Right lobe of liver (tissue), 6 donors: Measurements from ENCODE around the gene GPR25. TPM values are rescaled to one million over a fixed set of nuclear protein-coding genes. Genes with fewer than 3 reads are reported as not detected.

ENCODE experiments used
- ATAC-seq, 4 donors: fragments of 200-7000 bp; cut with Tn5 transposase; one replicate each; pipeline ENCODE4 v1.9.1; 2020; ENCODE audit warnings: mild to moderate bottlenecking in 4 of 4, moderate library complexity in 4 of 4
- DNase-seq, 3 donors: peaks; one replicate each; pipeline ENCODE4 v3.0.0-alpha.2; 2020
- H3K27ac ChIP-seq, 3 donors: fragments of 200-600 bp; one replicate each; pipeline ENCODE4 v1.8.0; 2022
- H3K27me3 ChIP-seq, 2 donors: fragments of 200-600 bp; one replicate each; pipeline ENCODE4 v1.8.0; 2022
- H3K36me3 ChIP-seq, 4 donors: fragments of 200-600 bp; sonication (generic) in 1 of 4; one replicate each; pipeline versions ENCODE4 v1.5.1 to v1.8.0; 2017 to 2022; ENCODE audit warnings: control low read depth in 1 of 4
- H3K4me1 ChIP-seq, 4 donors: fragments of 200-600 bp; sonication (generic) in 1 of 4; one replicate each; pipeline versions ENCODE4 v1.5.1 to v1.8.0; 2017 to 2022; ENCODE audit warnings: control low read depth in 1 of 4
- H3K4me3 ChIP-seq, 3 donors: fragments of 200-600 bp; one replicate each; pipeline ENCODE4 v1.8.0; 2022
- H3K9me3 ChIP-seq, 4 donors: fragments of 200-600 bp; sonication (generic) in 1 of 4; one replicate each; pipeline versions ENCODE4 v1.5.1 to v1.8.0; 2017 to 2022; ENCODE audit warnings: control low read depth in 1 of 4
- POLR2A ChIP-seq: fragments of 450-650 bp; IDR thresholded peaks from one replicate; pipeline ENCODE4 v1.6.1; 2017; ENCODE audit warnings: antibody characterized with exemption, mild to moderate bottlenecking
- WGBS: methylation state at CpG from one replicate; pipeline ENCODE4 v1.1.6; 2018; ENCODE audit warnings: low coverage, low lambda C conversion rate; ENCODE audit not compliant: insufficient coverage; ENCODE audit errors: missing lambda C conversion rate; 5-methylcytosine and 5-hydroxymethylcytosine counted together
- intact Hi-C, 2 donors: fragments of 100-400 bp; cut with DNase I; formaldehyde crosslinking; loops; one replicate each; pipeline versions ENCODE4 v1.11.2 to v1.14.1; 2022
- total RNA-seq, 6 experiments: library from RNA; depleted of rRNA in 2 of 6; stranded (reverse); fragments of >200 nt in 2 of 6; fragmentation: NEBNext Ultra II Directional in 3 of 6; extraction: Animal tissue kit (Norgen Biotek cat#: 25700) in 3 of 6; gene quantifications; one replicate each; pipeline versions ENCODE4 v1.1.0 to v1.2.4, GENCODE V29; 2016 to 2023
- TF ChIP-seq, protein P1 (sequence below), 4 donors: fragments of 200-600 bp in 3 of 4; fragments of 450-650 bp in 1 of 4; IDR thresholded peaks; one replicate each; pipeline versions ENCODE4 v1.5.1 to v1.8.0; 2016 to 2022; ENCODE audit warnings: antibody characterized with exemption in 4 of 4, mild to moderate bottlenecking in 2 of 4
- donor health status: DM: no; HTN: yes; CAD: no.
- donor health status: DM: no; HTN: no; CAD: no.
- donor health status: DM: no; HTN: no; CAD: no.
- donor health status: DM: no; HTN: yes; CAD: no.
- donor health status: DM: no; HTN: yes; CAD: no.

The GPR25 gene
- total RNA-seq, 6 experiments from 2014 or later = not detected

- H3K27ac ChIP-seq = no peak overlapping the region
- no peaks in the 10 kb centered on the region for H3K36me3 ChIP-seq
- 51% methylated on average over 3 of the region's 9 CpGs for WGBS
- no peak for DNase-seq
- H3K27me3 ChIP-seq = no peaks in the 10 kb centered on the region
- no peak for ATAC-seq
- no peaks in the 10 kb centered on the region for H3K9me3 ChIP-seq
- no peak overlapping the region for H3K4me3 ChIP-seq
- TF ChIP-seq POLR2A = no peak
- TF ChIP-seq, protein P1, sequence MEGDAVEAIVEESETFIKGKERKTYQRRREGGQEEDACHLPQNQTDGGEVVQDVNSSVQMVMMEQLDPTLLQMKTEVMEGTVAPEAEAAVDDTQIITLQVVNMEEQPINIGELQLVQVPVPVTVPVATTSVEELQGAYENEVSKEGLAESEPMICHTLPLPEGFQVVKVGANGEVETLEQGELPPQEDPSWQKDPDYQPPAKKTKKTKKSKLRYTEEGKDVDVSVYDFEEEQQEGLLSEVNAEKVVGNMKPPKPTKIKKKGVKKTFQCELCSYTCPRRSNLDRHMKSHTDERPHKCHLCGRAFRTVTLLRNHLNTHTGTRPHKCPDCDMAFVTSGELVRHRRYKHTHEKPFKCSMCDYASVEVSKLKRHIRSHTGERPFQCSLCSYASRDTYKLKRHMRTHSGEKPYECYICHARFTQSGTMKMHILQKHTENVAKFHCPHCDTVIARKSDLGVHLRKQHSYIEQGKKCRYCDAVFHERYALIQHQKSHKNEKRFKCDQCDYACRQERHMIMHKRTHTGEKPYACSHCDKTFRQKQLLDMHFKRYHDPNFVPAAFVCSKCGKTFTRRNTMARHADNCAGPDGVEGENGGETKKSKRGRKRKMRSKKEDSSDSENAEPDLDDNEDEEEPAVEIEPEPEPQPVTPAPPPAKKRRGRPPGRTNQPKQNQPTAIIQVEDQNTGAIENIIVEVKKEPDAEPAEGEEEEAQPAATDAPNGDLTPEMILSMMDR (IDR thresholded peaks at IDR 0.05) = no peak
- H3K4me1 ChIP-seq = no peaks in the 10 kb centered on the region
- intact Hi-C loops = no loop called here
These were observed 48.9 kb downstream of the GPR25 start for GRCh38 chr1:200921571-200922110.

DNA sequence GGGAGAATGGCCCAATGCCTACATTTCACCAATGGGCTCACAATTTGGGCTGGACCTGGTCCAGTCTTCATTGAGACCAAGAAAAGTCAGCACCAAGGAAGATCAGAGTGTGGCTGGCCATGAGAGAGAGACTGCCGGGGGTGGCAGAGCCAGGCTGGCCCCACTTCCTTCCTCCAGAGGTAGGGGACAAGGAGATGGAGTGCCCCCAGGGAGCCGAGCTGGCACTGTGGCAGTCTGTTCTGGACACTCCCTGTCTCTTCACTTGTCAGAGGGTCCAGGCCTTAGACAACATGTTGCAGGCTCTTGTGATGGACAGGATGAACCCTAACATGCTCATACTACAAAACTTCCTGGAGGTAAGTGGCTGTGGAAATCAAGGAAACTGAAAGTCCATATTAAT lies 49.6 kb downstream of the GPR25 start:
- WGBS = 62% methylated on average over 2 of the region's 2 CpGs
- H3K27me3 ChIP-seq = no peaks in the 10 kb centered on the region
- H3K9me3 ChIP-seq = no peaks in the 10 kb centered on the region
- H3K4me3 ChIP-seq = no peak overlapping the region
- H3K36me3 ChIP-seq = no peaks in the 10 kb centered on the region
- no peak for DNase-seq
- no peaks in the 10 kb centered on the region for H3K4me1 ChIP-seq
- H3K27ac ChIP-seq = no peak overlapping the region
- intact Hi-C loops = no loop called here
- ATAC-seq = no peak
- TF ChIP-seq, protein P1 (IDR thresholded peaks at IDR 0.05) = no peak
- TF ChIP-seq POLR2A = no peak

DNA sequence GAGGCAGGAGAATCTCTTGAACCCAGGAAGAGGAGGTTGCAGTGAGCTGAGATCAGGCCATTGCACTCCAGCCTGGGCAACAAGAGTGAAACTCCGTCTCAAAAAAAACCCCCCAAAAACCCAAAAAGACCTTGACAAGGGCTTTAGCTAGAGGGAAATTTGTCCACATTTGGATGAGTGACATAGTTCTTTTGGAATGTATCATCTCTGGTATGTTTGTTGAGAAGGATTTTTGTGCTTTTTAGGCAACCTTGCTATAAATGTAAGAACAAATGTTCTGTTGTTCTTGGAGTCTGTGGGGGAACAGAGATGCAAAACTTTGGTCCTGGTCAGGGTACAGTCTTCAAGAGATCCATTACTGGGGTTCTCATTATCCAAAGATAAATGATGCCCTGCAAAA lies 50.8 kb downstream of the GPR25 start:
- intact Hi-C loops = no loop called here
- TF ChIP-seq POLR2A = no peak
- TF ChIP-seq, protein P1 (IDR thresholded peaks at IDR 0.05) = no peak

More for the DNA sequence above, 50.8 kb downstream of the GPR25 start:
- Histone ChIP-seq H3K27ac (no peak overlapping the region), H3K9me3 (no peaks in the 10 kb centered on the region), H3K4me1 (no peaks in the 10 kb centered on the region), H3K4me3 (no peak overlapping the region), H3K36me3 (no peaks in the 10 kb centered on the region), H3K27me3 (no peaks in the 10 kb centered on the region)
- ATAC-seq (no peak), DNase-seq (no peak)
- WGBS = 80% methylated on average over 1 of the region's 1 CpG

Other genes with a start within 250 kb of the GPR25 start
- 10 to 100 TPM in 1 of 6 experiments, 1 to 10 TPM in 5; 6.7 to 12.4 (median 8.8) TPM for gene DDX59, start 203.1 kb upstream of the GPR25 start, total RNA-seq
- 10 to 100 TPM in 1 of 6 experiments, 1 to 10 TPM in 5; 4.0 to 12.5 (median 8.0) TPM for gene CAMSAP2, start 134.1 kb upstream of the GPR25 start, total RNA-seq
- gene INAVA, start 21.9 kb downstream of the GPR25 start, total RNA-seq = under 1 TPM; 0.29 to 0.55 (median 0.41) TPM
- 1 to 10 TPM in 4 of 6 experiments, under 1 TPM in 2; 0.75 to 4.4 (median 1.4) TPM for gene KIF21B, start 150.7 kb downstream of the GPR25 start, total RNA-seq
- under 1 TPM in 1 of 6 experiments, not detected in 5; 0.12 TPM for gene CACNA1S, start 239.4 kb downstream of the GPR25 start, total RNA-seq